Glomerular visceral epithelial cell (primary cell): ENCODE data around the gene CADPS2.
"Not testable (repeated sequence)": the region's sequence is repeated elsewhere in the genome, so short reads cannot be mapped to it uniquely, and the experiment has no call there.

ENCODE experiments used
- DNase-seq: peaks from one replicate; pipeline ENCODE4 v3.0.0-alpha.2; 2016; ENCODE audit errors: extremely low spot score

The CADPS2 gene

DNA sequence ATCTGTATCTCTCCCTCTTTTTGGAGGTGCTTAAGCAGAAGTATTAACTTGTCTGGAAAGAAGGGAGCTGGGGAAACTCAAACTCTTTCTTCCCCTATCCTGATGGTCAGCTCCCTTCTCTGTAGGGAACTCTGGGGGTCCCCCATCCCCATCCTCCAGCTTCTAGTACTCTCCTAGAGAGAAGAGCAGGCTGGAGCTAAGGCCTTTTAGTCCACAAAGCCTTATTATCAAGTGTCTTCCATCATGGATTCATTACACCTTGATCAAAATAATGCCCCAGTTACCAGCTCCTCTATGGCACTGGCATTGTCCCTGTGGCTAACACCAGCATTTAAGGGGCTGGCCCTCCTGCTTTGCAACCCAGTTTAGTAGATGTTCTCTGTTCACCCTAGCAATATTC is 35.7 kb downstream of the CADPS2 start:
- DNase-seq: no peak

DNA sequence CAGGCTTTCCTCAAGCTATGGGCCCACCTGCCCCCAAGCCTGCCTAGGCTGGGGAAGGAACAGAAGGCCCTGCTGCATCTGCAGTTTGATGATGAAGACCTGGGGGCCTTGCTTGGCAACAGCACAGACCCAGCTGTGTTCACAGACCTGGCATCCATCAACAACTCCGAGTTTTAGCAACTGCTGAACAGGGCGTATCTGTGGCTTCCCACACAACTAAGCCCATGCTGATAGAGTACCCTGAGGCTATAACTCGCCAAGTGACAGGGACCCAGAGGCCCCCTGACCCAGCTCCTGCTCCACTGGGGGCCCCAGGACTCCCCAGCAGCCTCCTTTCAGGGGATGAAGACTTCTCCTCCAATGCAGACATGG is 36.3 kb downstream of the CADPS2 start:
- DNase-seq: no peak

DNA sequence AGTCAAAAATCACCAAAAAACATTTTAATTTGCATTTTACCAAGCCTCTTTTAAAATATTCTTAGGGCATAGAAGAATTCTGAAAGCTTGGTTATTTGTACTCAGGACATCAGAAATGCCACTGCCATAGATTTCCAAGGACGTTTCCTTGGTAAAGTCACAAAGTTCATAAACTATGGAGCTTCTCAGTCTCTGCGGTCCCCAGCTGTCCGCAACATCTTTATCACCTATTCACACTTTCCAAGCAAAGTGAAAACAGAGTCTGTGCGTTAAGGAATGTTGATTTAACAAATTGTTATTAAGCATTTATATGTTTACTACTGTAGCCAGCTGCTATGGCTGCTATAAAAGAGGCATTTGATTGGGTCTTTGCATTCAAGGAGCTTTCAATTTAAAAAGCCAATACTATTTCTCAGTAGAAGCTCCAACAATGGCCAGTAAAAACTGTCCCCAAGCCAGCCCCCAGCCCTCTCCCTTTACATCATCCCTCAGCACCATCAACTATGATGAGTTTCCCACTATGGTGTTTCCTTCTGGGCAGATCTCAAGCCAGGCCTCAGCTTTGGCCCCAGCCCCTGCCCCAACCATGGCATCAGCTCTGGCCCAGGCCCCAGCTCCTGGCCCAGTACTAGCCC is 36.8 kb downstream of the CADPS2 start:
- no peak for DNase-seq

DNA sequence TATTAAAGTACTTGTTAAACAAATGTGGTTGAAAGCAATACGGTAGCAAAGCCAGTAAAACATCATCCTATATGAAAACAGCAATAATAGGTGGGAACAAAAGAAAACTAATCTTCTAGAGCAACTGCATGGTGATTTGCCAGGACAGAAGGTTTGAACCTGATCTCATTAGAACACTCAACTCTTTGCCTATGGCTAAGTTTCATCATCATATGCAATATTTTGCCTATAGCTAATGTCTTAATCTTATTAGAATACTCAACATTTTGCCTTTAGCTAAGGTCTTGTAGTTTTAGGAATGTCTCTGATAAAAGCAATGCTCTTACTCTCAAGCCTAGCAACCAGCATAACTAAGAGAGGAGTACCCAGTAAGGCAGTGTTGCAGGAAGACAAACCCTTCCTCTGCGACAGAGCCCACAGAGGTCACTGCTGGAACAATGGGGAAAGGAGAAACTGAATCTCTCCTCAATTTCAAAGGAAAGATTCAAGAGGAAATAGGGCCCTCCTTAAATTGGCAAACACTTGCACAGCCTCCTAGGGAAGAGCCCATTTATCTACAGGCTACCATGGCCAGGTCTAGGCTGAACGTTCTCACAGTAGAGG is 38.3 kb downstream of the CADPS2 start:
- no peak for DNase-seq

DNA sequence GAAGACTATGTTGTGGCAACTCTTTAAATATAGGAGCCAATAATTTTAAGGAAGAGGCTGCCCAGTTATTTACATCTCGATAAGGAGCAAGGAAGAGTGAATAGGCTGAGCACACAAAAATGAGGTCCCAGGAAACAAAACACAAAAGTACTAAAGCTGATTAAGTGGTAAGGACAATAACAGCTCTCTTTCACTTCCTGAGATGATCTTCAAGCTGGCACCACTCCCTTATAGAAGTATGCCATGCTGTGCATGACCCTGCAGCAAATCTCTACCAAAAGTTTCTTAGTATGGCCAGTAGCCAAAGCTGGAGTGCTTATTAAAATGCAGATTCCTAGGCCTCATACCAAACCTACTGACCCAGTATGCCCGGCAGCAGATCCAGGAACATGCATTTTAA is 39.7 kb downstream of the CADPS2 start:
- DNase-seq: no peak

DNA sequence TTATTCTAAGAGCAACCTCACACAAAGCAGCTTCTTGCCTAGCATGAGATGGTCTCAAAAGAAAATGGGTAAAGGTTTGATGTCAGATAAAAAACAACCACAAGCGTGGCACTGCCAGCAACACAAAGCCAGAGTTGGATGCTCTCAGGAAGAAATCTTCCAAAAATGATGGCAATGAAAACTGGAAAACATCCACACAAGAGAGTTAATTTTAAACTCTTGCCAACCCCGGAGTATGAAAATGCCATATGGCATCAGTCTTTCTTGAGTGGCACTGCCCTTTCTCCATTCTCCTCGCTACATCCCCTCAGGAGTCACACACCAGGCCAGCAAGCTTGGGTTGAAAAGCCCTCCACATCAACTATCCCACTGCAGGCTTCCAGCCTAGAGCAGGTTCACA is 41.0 kb downstream of the CADPS2 start:
- no peak for DNase-seq

DNA sequence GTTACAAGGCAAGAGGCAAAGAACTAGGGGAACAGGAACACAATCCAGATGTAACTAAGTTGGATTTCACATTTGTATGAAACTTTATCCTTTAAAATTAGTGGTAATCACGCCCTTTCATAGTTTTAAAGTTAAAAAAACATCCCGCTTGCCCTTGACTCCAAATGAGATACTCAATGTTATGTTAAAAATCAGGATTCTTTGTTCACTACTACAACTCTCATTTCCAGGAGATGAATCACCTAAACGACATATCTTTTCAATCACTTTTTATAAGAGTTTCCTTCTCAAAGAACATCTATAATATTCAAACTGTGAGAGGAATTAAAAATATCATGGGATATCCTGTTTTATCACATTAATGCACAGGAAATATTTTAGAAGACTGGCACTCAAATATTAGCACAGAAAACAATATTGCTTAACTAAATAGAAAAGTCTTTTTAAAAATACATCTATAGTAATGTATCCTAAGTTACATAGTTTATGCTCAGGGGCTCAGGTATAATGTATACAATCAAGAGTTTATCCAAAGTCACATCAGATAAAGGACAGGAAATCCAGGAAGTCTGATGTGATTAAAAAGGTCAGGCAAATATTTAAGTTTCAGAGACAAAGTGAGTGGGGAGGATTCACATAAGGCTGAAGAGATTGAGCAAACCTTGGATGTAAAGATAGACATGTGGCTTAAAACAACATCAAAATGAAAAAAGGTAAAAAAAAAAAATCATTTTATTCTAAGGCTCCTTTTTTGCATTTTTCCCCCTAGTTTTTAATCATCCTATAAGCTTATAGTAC is 41.9 kb downstream of the CADPS2 start:
- DNase-seq: no peak

DNA sequence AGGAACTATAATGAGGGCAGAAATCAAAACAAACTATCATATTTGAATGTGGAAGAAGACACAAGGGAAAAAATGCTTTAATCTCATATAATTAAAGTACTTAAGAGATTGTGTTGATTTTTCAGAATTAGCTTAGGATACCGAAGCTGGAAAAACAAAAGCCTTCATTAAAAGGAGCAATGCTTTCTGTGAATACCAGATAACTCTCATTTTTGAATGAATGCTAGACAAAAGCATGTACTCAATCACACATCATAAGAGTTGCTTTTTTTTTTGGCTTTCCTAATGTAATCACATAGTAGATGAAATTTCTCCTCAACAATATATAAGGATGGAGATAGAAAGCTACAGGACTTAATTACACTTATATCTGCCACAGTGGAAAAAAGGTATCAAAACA is 43.3 kb downstream of the CADPS2 start:
- DNase-seq: no peak

DNA sequence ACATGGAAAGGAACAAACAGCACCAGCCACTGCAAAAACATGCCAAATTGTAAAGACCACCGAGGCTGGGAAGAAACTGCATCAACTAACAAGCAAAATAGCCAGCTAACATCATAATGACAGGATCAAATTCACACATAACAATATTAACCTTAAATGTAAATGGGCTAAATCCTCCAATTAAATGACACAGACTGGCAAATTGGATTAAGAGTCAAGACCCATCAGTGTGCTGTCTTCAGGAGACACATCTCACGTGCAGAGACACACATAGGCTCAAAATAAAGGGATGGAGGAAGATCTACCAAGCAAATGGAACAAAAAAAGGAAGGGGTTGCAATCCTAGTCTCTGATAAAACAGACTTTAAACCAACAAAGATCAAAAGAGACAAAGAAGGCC is 50.0 kb downstream of the CADPS2 start:
- DNase-seq: not testable (repeated sequence)

DNA sequence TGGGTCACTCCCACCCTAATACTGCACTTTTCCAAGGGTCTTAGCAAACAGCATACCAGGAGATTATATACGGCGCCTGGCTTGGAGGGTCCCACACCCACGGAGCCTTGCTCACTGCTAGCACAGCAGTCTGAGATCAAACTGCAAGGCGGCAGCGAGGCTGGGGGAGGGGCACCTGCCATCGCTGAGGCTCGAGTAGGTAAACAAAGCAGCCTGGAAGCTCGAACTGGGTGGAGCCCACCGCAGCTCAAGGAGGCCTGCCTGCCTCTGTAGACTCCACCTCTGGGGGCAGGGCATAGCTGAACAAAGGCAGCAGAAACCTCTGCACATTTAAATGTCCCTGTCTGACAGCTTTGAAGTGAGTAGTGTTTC is 51.7 kb downstream of the CADPS2 start:
- DNase-seq: not testable (repeated sequence)

DNA sequence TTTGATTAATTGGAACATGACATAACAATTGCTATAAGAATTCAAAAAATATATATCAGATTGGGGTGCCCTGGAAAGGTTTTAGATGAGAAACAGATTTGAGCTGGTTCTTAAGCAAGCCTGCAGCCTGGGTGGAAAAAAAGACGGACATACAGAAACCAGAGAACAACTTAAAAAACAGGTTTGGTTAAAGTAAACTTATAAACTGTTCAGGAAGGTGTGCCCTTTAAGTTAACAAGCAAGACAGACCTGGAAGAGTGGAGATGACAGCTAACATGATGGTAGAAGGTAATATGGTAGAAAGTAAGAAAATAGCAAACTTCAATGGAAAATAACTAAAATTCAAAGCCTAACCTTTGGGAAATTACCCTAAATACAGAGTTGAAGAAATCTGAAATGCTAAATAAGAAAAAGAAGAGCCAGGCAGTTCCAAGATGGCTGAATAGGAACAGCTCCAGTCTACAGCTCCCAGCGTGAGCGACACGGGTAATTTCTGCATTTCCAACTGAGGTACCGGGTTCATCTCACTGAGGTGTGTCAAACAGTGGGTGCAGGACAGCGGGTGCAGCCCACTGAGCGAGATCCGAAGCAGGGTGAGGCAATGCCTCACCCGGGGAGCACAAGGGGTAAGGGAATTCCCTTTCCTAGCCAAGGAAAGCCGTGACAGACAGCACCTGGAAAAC is 52.2 kb downstream of the CADPS2 start:
- no peak for DNase-seq

DNA sequence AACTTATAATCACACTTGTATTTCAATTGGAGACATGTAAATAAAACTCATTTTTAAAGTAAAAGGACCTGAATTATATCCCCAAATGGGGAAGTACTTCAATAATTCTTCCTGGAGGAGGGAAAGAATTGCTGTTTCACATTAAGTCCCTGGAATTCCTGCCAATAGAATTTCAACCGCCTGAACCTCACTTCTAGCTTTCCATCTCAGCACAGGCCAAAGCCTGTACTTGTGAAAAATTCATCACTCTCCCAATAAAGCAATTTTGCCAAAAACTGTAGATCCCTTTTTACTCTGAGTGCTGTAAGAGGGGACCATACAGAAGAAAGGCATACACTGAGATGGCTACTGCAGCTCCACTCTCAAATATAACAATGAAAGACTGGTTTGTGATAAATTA is 54.8 kb downstream of the CADPS2 start:
- no peak for DNase-seq

DNA sequence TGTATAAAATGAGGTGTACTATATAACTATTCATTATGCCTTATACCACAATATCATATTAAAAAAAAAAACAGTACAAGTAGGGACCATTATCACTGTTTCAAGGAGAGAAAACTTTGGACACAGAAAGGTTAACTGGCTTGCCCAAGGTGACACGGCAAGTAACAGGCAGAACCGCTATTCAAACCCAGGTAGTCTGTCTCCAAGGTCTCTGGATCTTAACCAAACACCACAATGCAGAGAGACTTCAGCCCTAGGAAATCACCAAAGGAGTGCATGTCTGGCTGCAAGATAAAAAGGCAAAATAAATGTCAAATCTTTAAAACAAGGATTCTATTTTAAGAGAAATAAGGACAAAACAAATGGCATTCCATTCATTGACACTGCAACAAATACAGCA is 56.3 kb downstream of the CADPS2 start:
- no peak for DNase-seq

DNA sequence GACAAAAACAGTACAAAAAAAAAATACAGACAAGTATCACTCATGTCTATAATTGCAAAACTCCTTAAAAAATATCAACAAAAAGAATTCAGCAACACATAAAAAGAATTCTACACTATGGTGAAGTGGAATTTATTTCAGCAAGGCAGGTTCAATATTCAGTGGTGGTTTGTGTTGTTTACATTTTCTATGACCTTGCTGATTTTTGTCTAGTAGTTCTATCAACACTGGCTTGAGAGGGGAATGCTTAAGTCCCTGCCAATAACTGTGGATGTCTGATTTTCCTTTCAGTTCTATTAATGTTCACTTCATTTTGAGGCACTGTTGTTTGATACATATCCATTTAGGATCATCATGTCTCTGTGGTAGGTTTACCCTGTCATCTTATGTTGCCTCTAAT is 58.5 kb downstream of the CADPS2 start:
- no peak for DNase-seq

DNA sequence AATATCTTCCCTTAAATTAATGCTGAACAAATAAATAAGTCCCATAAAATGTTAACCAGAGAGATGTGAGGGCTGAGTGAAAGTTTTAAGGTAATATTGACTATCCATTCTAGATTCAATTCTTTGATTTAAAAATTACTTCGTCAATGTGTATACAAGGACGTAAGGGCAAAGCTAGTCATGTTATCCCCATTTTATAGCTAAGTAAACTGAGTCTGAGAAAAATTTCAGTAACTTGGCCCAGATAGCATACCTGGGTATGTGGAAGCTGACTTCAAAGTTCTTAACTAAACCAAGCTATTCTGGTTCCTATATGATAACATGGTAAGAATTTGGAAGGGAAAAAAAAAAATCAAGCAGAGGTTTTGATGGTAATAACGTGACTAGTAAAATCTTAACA is 72.4 kb downstream of the CADPS2 start:
- DNase-seq: no peak

DNA sequence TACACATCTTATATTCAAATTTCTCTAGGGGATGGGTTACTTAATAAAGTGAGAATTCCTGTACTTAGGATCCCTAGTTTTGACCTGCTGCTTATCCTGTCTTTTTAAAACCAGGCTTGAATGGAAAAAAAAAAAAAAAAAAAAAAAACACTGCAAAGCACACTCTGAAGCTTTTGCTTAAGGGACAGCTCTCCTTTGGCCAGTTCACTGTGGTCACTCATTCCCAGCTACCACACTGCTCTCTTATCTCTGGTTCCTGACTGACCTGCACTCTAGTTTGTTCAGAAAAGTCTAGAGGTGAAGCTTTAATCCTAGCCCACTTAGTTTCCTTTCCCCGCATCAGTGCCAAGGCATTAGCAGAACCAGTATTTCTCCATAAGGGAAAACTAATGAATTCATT is 82.4 kb downstream of the CADPS2 start:
- no peak for DNase-seq

DNA sequence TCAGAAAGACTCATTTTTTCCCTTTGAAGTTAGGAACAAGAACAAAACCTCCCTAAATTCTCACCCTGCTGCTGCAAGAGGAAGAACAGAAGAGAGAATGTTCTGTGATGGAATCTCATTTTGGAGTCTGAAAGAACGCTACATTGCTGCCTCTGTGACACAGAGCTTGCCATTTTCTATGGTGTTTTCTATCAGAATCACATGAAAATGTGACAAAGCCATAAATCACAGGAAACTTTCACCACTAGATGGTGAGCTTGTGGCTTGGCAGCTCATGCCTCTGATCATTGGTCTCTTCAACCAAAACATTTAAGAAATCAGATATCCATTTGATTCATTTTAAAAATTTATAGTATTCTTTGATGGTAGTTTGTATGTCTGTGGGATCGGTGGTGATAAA is 82.9 kb downstream of the CADPS2 start:
- peak; percentile 3 for DNase-seq

DNA sequence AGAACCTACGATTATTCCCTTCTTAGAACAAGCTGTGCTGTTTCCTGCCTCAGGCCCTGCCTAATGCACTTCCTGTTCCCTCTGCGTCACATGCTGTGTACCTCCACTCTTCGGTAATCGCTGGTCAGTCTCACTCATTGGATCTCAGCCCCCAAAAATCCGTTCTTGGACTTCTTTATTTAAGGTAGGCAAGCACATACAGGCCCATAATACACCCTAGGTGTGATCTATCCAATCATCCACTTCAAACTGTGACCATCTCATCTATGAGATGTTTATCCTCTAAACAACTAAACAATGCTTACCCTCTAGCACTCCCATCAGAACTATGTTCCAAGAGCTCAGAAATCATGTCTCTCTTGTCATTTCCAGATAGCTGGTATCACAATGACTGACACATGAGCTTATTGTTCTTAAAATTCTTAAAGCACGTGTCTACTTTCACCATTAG is 83.9 kb downstream of the CADPS2 start:
- no peak for DNase-seq

DNA sequence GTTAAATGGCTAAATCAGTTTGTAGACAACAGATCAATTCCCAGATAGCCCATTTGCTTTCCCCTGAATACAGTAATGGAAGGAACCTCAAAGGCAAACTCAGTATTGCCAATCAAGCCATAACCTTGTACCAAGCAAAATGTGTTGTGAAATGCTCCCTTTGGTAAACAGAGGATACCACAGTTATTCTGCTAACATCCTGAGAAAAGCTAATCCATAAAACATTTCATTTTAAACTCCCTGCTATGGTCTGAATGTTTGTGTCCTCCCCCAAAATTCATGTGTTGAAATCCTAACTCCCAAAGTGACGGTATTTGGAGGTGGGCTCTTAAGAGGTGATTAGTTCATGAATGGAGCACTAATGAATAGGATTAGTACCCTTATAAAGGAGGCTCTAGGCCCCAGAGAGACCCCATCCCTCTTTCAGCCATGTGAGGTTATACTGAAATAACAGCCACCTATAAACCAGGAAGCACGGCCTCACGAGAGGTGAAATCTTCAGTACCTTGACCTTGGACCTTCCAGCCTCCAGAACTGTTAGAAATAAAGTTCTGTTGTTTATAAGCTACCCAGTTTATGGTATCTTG is 94.2 kb downstream of the CADPS2 start:
- no peak for DNase-seq

DNA sequence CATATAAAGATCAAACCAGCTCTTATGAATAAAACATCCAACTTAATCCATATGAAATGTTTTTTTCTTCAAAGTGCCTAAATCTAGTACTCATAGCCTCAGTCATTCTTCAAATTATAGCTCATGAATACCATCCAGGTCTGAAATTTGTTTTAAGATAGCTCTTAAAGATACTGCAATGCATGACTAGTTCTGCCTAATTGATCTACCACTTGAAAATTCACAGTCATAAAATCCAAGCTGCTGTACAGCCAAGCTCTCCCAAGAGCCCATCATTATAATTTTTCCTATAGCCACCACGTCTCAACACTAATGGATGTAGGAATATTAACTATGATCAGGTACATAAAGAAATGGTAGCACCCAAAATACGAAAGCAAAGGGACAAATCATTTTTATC is 95.7 kb downstream of the CADPS2 start:
- DNase-seq: no peak

DNA sequence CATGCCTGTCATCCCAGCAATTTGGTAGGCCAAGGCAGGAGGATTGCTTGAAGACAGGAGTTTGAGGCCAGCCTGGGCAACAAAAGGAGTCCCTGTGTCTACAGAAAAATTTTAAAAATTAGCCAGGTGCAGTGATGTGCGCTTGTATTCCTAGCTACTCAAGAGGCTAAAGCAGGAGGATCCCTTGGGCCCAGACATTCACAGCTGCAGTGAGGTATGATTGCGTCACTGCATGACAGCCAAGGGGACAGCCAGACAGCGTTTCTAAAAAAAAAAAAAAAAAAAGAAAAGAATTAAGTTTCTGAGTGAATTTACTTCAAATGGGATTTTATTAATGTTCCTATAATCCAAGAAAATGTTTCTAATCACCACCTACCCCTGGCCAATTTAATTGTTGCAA is 96.1 kb downstream of the CADPS2 start:
- DNase-seq: no peak

DNA sequence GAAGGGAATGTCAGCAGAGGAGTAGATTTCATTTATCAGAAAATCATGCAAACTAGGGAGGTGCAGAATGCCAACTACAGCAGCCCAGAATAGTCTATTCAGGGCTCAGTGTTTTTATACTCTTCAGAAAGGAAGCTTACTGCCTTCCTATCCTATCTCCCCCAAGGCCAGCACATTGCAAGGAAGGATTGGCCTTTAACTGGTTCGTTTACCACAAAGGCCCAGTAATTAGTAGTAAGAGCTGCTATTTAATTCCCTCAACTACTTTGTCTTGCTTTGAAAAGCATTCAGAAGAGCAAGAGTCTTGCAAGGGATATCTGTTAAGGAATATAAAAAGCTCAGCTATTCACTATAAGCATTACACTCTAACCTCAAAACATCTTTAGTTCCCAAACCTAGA is 97.1 kb downstream of the CADPS2 start:
- no peak for DNase-seq
